ENCODE data around the gene REV1.

DNA sequence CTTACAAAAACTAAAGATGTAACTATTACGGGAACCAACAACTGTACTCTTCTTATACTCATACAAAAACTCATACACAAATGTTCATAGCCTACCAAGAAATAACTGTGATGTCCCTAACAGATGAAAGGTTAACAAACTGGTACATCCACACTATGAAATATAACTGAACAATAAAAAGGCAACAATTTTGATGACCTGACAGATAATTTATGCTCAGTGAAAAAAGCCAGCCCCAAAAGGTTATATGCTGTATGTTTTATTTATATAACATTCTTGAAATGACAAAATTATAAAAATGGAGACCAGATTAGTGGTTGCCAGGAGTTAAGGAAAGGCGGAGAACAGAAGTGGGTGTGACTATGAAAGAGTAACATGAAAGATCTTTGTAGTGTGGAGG lies 31.3 kb downstream of the REV1 start:
- TF ChIP-seq, protein P1, sequence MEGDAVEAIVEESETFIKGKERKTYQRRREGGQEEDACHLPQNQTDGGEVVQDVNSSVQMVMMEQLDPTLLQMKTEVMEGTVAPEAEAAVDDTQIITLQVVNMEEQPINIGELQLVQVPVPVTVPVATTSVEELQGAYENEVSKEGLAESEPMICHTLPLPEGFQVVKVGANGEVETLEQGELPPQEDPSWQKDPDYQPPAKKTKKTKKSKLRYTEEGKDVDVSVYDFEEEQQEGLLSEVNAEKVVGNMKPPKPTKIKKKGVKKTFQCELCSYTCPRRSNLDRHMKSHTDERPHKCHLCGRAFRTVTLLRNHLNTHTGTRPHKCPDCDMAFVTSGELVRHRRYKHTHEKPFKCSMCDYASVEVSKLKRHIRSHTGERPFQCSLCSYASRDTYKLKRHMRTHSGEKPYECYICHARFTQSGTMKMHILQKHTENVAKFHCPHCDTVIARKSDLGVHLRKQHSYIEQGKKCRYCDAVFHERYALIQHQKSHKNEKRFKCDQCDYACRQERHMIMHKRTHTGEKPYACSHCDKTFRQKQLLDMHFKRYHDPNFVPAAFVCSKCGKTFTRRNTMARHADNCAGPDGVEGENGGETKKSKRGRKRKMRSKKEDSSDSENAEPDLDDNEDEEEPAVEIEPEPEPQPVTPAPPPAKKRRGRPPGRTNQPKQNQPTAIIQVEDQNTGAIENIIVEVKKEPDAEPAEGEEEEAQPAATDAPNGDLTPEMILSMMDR (IDR thresholded peaks at IDR 0.05): no peak
- TF ChIP-seq POLR2A (IDR thresholded peaks at IDR 0.05) (no peak), POLR2AphosphoS5 (IDR thresholded peaks at IDR 0.05) (no peak)
